ENCODE measurements around the gene RRP8. TPM values are rescaled to one million over a fixed set of nuclear protein-coding genes. Genes with fewer than 3 reads are reported as not detected.

RRP8 gene
- total RNA-seq, 1 donor from 2014 or later = 13.2 TPM

- no peak for DNase-seq (ENCODE audit: low read depth, low spot score)
These were observed 29.0 kb upstream of the RRP8 start for GRCh38 chr11:6632116-6633073.

- DNase-seq (ENCODE audit: low read depth, low spot score) = no peak
These were observed 28.0 kb upstream of the RRP8 start for GRCh38 chr11:6631361-6631890.

GRCh38 chr11:6630632-6631291 lies 27.3 kb upstream of the RRP8 start:
- DNase-seq (ENCODE audit: low read depth, low spot score) = no peak

- DNase-seq (ENCODE audit: low read depth, low spot score) = no peak
These were observed 26.6 kb upstream of the RRP8 start for GRCh38 chr11:6629892-6630631.

- no peak for DNase-seq (ENCODE audit: low read depth, low spot score)
These were observed 26.1 kb upstream of the RRP8 start for GRCh38 chr11:6629573-6629891.

GRCh38 chr11:6628526-6628925 lies 25.1 kb upstream of the RRP8 start:
- DNase-seq (ENCODE audit: low read depth, low spot score) = no peak

GRCh38 chr11:6627762-6628241 lies 24.4 kb upstream of the RRP8 start:
- DNase-seq (ENCODE audit: low read depth, low spot score) = no peak

- DNase-seq (ENCODE audit: low read depth, low spot score) = no peak
These were observed 23.8 kb upstream of the RRP8 start for GRCh38 chr11:6626971-6627761.

- DNase-seq (ENCODE audit: low read depth, low spot score) = no peak
These were observed 22.5 kb upstream of the RRP8 start for GRCh38 chr11:6625832-6626420.

GRCh38 chr11:6625156-6625831 lies 21.9 kb upstream of the RRP8 start:
- no peak for DNase-seq (ENCODE audit: low read depth, low spot score)

- DNase-seq (ENCODE audit: low read depth, low spot score) = no peak
These were observed 20.3 kb upstream of the RRP8 start for GRCh38 chr11:6623391-6624363.

- no peak for DNase-seq (ENCODE audit: low read depth, low spot score)
These were observed 19.1 kb upstream of the RRP8 start for GRCh38 chr11:6622261-6623171.

- no peak for DNase-seq (ENCODE audit: low read depth, low spot score)
These were observed 18.3 kb upstream of the RRP8 start for GRCh38 chr11:6621711-6622211.

GRCh38 chr11:6620636-6621035 lies 17.2 kb upstream of the RRP8 start:
- no peak for DNase-seq (ENCODE audit: low read depth, low spot score)

GRCh38 chr11:6619004-6619745 lies 15.8 kb upstream of the RRP8 start, which contains the start of gene TPP1:
Gene TPP1, minus strand, starts transcription at chr11:6619422. Its CDS starts 22 bp downstream, at chr11:6619400.
- peak; percentile 78 for DNase-seq (ENCODE audit: low read depth, low spot score)
